ENCODE measurements around the gene MAMLD1.

GRCh38 chrX:150476164-150476699 is 113.1 kb downstream of the MAMLD1 start:
- TF ChIP-seq CTCF (IDR thresholded peaks at IDR 0.05; ENCODE audit: low read depth, low read length, missing input control) (no peak), MAX (IDR thresholded peaks at IDR 0.05) (no peak), SP1 (IDR thresholded peaks at IDR 0.05) (no peak), REST (IDR thresholded peaks at IDR 0.05) (no peak), ZBTB33 (IDR thresholded peaks at IDR 0.05) (no peak), NR2F2 (IDR thresholded peaks at IDR 0.05) (no peak), ATF3 (IDR thresholded peaks at IDR 0.05) (no peak), TAF1 (conservative IDR thresholded peaks at IDR 0.05) (no peak), RAD21 (IDR thresholded peaks at IDR 0.05) (no peak), EGR1 (IDR thresholded peaks at IDR 0.05; ENCODE audit: low read depth in 2 of 2) (no peak), FOXA1 (IDR thresholded peaks at IDR 0.05) (no peak), YY1 (IDR thresholded peaks at IDR 0.05) (no peak)
